ENCODE data around the gene XRN1.
"Not testable (repeated sequence)": the region's sequence is repeated elsewhere in the genome, so short reads cannot be mapped to it uniquely, and the experiment has no call there.

The XRN1 gene

DNA sequence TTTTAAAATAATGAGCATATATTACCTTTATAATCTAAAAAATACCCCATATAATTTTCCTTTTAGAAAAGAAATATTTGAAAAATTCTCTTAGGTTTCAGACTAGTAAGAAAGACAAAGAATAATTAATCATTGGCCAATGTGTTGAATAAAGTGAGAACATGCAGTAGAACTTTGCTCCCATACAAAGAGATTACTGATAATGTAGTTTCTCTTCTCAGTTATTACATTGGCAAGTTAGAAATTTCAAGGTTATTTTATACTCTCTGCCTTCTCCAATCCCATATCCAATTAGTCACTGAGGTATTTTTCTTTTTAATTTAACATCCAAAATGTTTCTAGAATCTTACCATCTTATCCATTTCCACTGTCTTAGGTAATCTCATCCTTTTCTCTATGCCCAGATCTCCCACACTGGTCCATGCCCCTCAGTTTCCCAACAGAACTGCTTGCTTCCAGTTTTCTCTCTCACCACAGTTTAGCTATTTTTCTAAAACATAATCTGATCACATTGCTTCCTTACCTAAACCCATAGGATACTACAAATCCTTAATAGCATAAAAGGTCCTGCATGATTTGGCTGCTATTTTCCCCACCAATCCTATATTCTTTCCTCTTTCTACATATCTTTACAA lies 10.8 kb downstream of the XRN1 start:
- DNase-seq = no peak

DNA sequence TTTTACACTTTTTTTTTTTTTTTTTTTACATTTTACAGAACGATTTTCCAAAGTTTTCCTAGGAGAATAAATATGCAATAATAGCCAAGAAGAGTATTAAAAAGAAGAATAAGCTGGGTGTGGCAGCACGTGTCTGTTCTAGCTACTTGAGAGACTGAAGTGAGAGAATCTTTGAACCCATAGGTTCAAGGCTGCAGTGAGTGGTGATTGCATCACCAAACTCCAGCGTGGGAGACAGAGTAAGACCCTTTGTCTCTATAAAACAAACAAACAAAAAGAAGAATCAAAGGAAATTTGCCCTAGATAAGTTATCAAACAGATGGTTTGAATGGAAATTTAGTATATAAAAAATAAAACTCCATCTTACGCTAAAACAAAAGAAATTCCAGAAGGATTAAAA lies 13.3 kb downstream of the XRN1 start:
- DNase-seq = no peak

DNA sequence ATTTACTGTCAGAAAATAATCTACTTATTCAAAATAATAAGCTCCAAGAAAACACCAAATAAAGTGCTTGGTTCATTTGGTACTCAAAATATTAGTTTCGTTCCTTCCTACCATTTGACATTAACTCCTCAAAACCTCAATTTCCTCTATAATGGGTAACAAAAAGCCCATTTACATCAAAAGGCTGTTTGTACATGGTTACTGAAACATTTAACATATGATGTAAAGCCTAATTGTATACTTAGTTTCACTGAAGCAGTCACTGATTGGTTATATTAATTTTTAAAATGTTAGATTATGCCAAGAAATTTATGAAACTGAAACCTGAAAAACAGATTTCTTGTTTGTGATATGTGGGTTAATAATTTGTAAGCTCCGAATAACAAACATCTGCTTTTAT lies 14.7 kb downstream of the XRN1 start:
- DNase-seq = no peak

DNA sequence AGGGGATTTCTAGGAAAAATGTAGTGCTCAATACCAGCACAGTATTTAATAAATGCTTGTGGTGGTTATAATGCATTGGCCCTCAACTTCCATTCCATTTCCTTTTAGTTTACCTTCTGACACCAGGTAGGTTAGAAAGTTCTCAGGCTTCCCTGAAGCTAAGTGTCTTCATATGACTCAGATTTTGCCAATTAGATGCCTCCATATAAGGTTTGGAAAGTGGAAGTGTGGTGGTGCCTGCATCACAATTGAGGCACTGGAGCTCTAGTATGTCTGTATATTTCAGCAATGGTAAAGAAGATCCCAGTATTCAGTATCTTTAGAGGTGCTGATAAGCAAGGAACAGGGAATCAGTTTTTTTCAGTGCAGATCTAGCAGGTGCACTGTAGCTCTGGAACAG lies 18.3 kb downstream of the XRN1 start:
- DNase-seq = no peak

DNA sequence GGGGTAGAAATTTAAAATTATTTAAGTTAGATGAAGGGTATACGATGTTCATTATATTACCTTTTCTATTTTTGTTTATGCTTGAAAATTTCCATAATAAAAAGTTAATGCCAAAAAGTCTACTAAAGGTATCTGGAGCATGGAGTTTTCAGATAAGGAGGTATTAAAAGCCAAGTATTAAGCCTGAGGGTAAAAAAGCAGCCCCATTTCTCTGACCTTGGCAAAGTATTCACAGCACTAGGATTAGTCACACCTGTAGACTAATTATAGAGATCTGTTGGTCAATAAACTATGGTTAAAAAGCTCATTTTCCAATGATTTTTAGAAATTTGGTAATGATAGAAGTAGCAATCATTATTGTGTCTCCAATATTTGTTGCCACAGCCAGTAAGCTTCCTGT lies 23.1 kb downstream of the XRN1 start:
- DNase-seq = no peak

DNA sequence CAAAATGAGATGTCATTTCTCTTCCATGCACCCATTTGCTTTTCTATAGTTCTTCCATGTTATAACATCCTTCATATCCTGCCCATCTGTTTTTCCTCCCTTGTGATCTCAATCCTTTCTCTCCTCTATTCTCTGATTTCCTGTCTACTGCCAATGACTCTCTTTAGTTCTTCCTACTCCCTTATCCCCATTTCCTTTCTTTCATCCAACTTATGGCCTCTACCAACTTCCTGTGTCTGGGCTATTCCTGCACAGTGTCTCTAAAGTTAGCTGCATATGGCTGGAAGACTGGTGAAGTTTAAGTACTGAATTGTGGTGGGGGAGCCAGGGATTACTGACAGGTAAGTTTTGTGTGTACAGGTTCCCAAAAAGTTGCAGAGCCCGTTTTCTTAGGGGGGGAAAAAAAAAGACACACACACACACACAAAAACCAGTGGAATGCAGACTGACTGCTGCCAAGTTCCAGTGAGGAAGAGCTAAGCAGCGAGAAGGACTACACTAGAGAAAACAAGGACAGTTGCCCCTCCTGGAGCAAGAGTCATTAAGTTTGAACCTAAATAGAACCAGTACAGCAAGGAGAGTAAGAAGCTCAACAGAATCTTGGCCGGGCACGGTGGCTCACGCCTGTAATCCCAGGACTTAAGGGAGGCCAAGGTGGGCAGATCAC lies 28.8 kb downstream of the XRN1 start:
- no peak for DNase-seq

DNA sequence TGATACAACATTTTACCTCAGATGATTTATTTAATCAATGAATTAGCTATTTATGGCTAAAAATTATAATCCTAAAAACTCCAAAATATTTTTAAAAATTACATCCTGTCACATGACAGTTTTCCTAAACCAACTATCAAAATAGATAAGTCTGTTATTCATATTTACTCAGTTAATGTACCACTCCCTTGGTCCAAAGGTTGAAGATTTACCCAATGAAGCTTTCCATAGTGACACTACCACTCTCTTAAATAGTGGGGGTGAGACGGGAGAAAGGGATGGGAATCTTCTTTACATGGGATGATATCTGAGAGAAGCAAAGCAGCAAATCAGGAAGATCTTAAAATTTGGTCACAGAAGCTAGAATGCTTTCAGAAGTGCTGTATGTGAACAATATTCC lies 30.5 kb downstream of the XRN1 start:
- DNase-seq = no peak

DNA sequence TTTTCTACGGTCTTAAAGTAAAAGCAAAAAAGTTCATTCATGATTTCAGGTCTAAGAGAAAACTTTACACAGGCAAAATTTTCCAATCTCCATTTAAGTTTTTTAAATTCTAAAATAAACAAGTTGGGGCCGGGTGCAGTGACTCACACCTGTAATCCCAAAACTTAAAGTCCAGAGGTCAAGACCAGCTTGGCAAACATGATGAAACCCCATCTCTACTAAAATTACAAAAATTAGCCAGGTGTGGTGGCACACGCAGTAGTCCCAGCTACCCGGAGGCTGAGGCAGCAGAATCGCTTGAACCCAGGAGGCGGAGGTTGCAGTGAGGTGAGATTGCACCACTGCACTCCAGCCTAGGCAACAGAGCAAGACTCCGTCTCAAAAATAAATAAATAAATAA lies 47.3 kb downstream of the XRN1 start:
- DNase-seq = not testable (repeated sequence)

DNA sequence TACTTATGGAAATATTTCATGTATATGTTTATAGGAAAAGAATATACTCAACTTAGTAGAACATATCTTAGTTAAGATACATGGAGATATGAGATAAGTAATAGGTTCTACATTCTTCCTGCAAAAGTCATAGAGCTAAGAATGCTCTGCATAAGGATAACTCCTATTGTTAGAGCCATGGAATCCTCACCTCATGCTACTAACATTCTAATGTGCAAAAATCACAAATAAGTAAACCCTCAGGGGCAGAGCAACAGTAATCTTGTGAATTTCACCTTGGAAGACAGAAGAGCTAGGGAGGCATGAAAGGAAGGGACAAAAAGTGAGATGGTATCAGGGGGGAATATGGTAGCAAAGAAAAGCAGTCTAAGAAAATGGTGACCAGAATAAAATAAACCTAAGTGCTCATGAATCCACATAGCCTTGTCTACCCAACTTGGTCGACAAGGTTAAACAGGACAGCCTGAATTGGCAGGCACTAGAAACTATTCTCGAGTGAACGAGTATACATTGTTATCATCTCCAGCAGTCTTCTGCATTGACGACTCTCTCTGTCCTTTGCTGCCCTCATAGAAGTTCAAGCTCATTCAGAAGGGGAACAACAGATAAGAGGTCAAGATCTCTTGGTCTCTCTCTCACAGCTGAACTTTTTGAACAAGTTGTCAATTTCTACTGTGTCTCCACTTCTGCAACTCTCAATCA lies 52.8 kb downstream of the XRN1 start:
- no peak for DNase-seq

DNA sequence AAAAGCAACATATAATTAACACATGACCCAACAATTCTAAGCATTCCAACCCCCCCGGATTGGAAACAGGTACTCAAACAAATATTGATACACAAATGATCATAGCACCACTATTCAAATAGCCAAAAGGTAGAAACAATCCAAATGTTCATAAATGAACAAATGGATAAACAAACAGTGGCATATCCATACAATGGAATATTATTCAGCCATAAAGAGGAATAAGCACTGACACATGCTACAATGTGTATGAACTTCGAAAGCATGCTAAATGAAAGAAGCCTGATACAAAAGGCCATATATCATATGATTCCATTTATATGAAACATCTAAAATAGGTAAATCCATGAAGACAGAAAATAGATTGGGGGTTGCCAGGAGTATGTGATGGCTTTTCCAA lies 62.8 kb downstream of the XRN1 start:
- DNase-seq = no peak

DNA sequence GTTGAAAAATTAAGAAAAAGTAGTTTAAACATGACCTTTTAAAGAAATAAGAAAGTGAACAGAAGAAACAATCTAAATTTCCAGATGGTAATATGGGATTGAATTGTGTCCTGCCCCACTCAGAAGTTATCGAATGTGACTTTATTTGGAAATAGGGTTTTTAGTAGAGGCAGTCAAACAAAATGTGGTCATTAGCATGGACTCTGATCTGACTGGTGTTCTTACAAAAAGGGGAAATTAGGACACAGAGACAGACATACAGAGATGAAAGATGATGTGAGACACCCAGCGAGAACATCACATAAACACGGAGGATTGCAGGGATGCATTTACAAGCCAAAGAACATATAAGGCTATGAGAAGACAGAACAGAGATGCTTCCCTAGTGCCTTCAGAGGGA lies 73.2 kb downstream of the XRN1 start:
- no peak for DNase-seq

DNA sequence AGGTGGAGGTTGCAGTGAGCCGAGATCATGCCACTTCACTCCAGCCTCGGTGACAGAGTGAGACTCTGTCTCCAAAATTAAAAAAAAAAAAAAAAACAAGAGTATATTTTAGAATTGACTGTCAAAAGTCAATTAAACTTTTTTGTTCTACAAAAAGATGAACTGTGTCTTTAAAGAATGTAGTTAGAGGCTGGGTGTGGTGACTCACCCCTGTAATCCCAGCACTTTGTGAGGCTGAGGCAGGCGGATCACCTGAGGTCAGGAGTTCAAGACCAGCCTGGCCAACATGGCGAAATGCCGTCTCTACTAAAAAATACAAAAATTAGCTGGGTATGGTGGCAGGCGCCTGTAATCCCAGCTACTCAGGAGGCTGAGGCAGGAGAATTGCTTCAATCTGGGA lies 78.3 kb downstream of the XRN1 start:
- DNase-seq = not testable (repeated sequence)

DNA sequence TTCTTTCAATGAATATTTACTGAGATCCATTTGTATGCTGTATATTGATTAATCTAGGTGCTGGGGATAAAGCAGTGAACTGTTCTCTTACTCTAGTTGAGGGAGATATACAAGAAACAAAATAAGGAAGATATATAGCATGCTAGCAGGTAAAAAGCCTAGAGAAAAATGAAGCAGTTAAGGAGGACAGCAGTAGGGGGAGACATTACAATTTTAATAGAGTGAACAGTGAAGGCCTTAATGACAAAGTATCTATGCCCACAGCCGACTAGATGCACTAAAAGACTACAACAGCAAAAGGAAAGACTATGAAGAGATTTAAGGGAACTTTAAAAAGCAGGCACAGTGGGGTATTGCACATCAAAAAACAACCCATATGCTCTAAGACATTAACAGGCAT lies 81.4 kb downstream of the XRN1 start:
- no peak for DNase-seq

DNA sequence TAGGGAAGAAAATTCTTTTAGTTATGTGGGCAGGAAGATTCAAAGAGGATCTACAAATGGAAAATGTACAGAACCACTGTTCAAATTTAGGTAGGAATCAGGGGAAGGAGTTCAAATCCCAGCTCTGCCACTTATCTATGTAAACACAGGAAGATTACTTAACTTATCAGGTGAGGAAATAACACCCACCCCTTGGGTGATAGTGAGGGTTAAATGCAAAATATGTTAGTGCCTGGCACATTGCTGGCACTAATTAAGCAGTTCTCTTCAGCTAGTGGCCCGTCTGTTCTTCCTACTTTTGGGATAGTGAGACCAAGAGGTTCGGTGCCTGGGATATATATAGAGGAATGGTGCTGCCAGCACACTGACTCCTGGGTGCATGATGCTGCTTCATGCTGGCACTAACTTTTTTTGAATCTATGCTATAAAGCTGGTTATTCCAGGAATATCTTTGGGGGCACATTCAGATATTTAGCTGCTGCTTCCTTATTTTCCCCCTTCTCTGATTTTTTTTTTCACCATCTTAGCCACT lies 83.8 kb downstream of the XRN1 start:
- DNase-seq = no peak

DNA sequence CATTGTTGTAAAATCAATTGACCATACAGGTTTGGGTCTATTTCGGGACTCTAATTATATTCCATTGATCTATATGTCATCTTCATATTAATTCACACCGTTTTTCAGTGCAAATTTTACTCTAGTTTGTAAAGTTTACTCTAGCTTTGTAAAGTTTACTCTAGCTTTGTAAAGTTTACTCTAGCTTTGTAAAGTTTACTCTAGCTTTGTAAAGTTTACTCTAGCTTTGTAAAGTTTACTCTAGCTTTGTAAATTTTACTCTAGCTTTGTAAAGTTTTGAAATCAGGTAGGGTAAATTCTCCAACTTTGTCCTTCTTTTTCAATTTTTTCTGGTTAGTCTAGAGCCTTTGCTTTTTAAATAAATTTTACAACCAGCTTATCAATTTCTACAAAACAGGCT lies 84.4 kb downstream of the XRN1 start:
- DNase-seq = not testable (repeated sequence)

DNA sequence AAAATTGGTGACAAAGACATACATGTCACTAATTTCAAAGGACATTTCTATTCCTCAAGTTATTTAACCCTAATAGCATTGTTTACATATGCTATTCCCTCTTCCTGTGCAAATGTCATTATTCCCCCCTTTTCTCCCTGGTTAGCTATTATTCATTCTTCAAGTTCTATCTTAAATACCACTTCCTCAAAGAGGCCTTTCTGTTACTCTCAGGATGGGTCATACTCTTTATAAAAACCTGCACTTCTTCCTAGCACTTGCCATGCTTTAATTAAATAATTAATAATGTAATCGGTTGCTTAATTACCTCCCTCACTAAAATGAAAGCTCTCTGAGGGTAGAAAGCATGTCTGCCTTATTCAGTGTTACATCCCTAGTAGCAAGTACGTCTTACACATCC lies 88.5 kb downstream of the XRN1 start:
- DNase-seq = no peak

DNA sequence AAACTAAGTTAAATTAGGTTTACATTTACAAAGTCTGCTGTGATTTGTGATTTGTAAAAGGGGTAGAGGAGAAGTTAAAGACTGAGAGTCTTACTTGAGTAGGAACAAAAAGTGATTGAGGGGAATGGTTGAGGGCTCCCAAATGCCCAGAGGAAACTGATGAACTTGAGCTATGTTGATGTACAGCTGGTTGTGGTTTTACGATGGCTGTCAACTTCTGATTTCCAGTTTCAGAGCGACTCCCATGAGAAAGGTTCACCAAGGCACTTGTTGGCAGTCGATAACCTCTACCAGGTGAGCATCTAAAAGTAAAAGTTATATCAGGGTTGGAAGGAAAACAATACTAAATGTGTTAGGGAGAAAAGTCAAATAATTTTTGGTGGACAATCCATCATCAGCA lies 91.0 kb downstream of the XRN1 start:
- DNase-seq = no peak

DNA sequence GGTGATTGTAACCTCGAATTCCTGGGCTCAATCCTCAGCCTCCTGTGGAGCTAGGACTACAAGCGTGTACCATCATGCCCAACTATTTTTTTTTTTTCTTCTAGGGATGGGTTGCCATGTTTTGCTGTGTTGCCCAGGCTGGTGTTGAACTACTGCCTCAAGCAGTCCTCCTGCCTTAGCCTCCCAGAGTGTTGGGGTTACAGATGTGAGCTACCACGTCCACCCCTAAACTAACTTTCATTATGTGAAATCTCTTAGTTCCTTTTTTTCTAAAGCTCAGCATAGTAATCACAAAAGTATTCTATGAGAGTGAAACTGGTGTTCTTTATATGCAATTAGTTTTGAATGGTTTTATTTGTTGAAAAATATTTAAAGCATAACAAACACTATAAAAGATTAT lies 92.1 kb downstream of the XRN1 start:
- no peak for DNase-seq

DNA sequence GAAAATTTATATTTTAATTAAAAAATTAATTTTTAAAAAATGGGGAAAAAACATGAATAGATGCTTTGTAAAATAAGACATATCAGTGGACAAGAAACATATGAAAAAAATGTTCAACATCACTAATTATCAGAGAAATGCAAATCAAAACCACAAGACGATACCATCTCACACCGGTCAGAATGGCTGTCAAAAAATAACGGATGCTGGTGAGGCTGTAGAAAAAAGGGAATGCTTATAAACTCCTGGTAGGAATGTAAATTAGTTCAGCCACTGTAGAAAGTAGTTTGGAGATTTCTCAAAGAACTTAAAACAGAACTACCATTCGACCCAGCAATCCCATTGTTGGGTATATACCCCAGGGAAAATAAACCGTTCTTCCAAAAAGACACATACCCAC lies 93.8 kb downstream of the XRN1 start:
- no peak for DNase-seq

DNA sequence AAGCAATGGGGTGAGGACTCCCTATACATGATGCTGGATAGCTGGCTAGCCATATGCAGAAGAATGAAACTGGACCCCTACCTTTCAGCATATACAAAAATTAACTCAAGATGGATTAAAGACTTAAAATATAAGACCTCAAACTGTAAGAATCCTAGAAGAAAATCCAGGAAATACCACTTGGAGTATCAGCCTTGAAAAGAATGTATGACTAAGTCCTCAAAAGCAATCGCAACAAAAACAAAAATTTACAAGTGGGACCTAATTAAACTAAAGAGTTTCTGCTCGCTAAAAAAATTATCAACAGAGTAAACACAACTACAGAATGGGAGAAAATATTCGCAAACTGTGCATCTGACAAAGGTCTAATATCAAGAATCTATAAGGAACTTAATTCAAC lies 94.3 kb downstream of the XRN1 start:
- no peak for DNase-seq

DNA sequence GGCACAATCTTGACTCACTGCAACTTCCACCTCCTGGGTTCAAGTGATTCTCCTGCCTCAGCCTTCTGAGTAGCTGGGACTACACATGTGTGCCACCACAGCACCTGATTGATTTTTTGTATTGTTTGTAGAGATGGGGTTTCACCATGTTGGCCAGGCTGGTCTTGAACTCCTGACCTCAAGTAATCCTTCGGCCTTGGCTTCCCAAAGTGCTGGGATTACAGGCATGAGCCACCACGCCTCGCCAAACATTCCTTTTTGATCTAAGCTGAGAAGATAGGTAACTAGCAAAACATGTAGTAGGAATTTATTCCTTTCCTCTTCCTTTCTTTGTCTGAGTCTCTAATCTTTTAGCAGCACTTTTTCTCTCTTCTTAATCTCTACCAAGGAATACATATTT lies 95.1 kb downstream of the XRN1 start:
- not testable (repeated sequence) for DNase-seq

DNA sequence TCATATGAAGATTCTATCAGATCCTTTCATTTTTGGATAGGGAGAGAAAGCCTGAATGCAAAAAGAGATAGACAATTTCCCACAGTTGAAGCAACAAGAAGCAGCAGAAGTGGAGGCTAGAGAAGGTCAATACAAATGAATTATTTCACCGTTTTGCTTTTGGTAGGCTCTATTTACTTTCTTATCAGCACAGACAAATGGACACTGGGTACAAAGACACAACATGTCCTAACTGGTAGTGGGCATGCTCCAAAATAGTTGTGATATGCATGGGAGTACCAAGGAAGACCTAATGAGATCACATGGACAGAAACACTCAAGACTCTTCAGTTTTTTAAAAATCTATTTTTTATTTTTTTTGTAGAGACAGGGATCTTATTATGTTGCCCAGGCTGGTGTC lies 99.4 kb downstream of the XRN1 start:
- DNase-seq = no peak

DNA sequence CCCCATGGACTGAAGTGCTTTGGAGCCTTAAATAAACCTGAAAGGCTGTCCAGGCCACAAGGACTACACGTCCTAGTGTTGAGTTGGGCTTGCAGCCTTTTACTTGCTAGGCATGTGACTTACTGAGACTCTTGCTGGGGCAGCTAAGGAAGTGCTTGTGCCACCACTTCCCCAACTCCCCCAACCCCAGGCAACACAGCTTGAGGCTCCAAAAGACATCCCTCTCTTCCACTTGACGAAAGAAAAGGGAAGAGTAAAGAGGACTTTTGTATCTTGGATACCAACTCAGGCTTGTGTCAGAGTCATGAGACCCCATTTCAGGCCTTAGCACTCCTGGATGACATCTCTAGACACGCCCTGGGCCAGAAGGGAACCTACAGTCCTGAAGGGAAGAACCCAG lies 109.8 kb downstream of the XRN1 start:
- no peak for DNase-seq

DNA sequence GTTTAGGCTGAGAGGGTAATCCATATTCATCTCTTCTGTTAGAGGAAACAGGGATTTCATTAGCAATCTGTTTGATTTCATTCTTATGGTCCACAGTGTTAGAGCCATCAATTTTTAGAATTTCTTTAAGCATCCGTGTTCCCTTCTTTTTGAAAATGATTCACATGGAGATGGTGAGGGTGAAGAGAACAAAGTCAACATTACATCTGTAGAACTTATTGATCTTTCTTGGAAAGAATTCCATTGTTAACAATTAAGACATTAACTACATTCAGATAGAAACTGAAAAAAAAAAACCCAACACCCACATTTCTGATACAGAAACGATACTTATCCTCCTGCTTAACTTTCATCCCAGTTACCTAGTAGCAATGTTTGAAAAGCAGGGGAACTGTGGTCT lies 115.4 kb downstream of the XRN1 start:
- DNase-seq = no peak

Data from stimulated activated naive CD4-positive, alpha-beta T cell (primary cell).